KOPT-K1 (cell line): ENCODE data around the gene CAPN13.
"Not testable (repeated sequence)": the region's sequence is repeated elsewhere in the genome, so short reads cannot be mapped to it uniquely, and the experiment has no call there.

Experiments
- H3K27ac ChIP-seq: fragments of 200-600 bp; sonication (generic); 2 replicates; pipeline ENCODE4 v1.5.1; 2016; ENCODE audit warnings: antibody characterized with exemption, mild to moderate bottlenecking, low read depth, low read length; ENCODE audit not compliant: poor library complexity, severe bottlenecking
- H3K36me3 ChIP-seq: fragments of 200-600 bp; sonication (generic); 2 replicates; pipeline ENCODE4 v1.5.1; 2017; ENCODE audit warnings: antibody characterized with exemption, mild to moderate bottlenecking, low read length, moderate library complexity; ENCODE audit not compliant: insufficient read depth
- H3K9me3 ChIP-seq: fragments of 200-600 bp; sonication (generic); 2 replicates; pipeline ENCODE4 v1.5.1; 2017; ENCODE audit warnings: antibody characterized with exemption, low read length, mild to moderate bottlenecking; ENCODE audit not compliant: insufficient read depth, poor library complexity, severe bottlenecking

CAPN13 gene

DNA sequence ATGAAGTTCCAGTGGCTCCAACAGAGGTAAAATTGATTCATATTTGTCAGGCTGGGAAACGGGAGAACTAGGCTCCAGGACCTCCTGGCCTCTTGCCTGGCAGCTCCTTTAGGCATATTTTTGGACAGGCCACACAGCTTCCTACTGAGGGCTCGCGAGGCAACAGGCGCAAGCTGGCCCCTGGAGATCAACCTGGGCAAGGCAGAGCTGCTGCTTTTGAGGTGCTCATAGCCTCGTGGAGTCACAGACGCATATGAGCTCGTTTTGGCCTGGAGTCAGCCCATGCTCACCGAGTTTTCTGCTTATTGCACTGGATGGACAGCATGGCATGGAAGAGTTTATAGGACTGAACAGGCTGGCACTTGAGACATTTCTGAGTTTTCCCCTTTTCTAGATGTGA lies 97.7 kb downstream of the CAPN13 start:
- no peaks in the 10 kb centered on the region for H3K36me3 ChIP-seq
- no peaks in the 10 kb centered on the region for H3K9me3 ChIP-seq
- no peak overlapping the region for H3K27ac ChIP-seq

DNA sequence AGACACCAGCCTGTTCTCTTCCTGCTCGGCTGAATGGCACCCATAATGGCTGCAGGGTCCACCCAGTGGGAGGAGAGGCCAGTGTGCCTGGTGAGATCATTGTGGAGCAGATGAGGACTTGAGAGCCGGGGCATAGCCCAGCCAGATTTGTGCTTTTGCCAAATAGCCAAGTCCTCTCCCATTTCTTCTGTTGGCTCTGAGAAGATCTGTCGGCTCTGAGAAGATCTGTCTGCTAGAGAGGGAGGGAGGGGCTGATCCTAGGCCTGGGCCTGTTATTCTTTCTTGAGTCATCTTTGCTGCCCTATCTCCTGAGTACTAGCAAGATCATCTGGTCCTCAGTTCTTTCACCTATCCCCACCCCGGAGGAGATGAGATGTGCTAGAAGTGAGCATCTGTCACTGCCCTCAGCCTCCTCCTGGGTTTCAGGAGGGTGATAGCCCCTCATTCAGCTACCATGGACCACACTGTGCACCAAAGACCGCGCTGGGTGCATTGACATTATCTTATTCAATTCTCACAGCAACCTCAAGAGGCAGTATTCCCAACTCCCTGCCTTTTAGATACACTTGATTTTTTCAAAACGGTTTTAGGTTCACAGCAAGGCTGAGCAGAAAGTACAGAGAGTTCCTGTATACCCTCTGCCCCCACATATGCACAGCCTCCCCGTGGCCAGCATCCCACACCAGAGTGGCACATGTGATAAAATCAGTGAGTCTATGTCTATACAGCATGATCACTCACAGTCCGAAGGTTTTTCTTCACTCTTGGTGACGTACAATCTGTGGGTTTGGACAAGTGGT lies 98.6 kb downstream of the CAPN13 start:
- no peak overlapping the region for H3K27ac ChIP-seq
- no peaks in the 10 kb centered on the region for H3K9me3 ChIP-seq
- H3K36me3 ChIP-seq = no peaks in the 10 kb centered on the region

DNA sequence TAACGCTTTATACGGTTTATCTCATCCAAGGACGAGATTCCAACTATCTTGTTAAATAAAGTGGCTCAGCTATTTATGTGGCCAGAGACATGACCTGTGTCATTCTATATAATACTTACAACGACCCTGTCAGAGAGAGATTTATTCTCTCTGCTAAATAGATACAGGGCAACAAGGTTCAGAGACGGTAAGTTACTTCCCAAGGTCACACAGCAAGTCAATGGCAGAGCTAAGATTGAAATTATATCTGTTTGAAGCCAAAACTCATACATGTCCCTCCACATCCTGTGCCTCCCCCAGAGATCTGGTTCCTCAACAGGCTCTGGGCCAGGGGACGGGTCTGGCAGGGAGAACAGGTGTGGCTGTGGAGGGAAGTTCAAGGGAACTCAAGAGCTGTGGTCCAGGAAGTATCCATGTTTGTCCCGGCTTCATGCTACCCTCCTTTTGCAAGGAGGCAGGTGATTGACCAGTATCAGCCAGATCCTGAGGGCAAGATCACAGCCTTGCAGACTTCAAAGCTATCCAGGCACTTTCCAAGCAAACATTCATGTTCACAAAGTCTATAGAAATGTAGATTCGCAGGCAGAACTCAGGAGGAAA lies 99.8 kb downstream of the CAPN13 start:
- Histone ChIP-seq H3K9me3 (peaks cover 8% of the 10 kb centered on the region), H3K27ac (no peak overlapping the region), H3K36me3 (no peaks in the 10 kb centered on the region)

DNA sequence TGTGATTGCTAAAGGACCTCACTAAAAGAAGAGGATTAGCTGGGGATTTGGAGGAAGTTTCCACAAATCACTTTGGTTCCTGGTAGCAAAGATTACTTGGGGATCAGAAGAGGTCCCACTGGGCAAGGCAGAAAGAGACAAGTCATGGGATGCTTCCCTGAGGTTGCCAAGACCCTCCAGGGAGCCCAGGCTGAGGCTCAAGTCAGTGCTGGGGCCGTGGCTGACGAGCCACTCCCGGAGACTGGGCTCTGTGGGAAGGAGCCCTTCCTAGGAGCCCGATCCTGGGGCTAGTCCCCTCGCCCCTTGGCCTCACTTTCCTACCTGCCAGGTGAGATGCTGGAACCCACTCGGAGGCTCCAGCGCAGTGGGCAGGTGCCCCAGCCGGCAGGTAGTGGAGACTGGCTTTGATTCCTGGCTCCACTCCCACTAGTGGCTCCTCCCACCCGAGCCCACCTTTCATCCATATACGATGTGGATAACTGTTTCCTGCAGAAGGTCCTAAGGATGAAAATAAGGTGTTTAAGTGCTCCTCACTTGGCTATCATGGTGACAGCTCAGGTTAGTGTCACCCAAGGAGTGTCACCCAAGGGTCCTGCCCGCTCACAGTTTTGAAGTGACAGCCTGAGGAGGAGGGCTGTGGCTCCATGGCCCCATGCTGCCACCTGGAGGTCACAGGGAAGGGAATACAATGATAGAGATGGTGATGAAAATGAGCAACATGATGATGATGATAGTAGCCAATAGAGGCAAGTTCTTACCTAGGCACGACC lies 100.5 kb downstream of the CAPN13 start:
- Histone ChIP-seq H3K9me3 (peaks cover 15% of the 10 kb centered on the region), H3K27ac (no peak overlapping the region), H3K36me3 (no peaks in the 10 kb centered on the region)

DNA sequence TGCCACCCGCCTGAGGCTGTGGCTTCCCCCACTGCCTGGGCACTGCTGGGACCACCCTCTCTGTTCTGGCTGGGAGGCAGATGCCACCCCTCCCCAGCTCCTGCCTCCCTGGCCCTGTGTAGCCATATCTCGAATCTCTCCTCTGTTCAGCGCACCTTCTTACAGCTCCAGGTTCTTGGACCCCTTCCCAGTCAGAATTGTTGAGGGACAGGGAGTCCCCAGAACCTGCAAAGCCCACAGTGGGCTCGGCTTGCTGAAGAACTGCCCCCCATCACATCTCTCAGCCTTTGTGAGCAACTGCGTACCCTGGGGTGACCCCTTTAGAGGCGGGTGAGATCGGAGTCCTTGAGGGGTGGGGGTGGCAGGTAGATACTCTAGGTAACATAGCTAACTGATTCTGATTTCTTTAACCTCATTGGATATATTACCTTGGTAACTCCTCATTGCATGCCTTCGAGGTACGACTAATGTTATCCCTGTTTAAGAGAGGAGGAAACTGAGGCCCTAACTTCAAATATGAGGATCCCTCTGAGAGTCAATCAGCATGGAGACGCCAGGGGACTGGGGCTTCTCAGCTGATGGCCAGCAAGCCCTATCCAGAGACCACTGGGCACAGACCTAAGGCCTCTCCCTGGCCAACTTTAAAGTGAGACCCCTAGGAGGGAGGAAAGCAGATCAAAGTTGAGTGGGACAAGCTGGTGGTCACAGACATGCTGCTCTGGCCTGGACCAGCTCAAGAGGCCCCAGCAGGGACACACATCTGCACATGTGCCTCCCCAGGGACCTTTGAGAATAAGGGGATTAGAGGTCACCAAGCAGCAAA lies 101.3 kb downstream of the CAPN13 start:
- H3K36me3 ChIP-seq = no peaks in the 10 kb centered on the region
- H3K27ac ChIP-seq = no peak overlapping the region
- H3K9me3 ChIP-seq = peaks cover 20% of the 10 kb centered on the region

DNA sequence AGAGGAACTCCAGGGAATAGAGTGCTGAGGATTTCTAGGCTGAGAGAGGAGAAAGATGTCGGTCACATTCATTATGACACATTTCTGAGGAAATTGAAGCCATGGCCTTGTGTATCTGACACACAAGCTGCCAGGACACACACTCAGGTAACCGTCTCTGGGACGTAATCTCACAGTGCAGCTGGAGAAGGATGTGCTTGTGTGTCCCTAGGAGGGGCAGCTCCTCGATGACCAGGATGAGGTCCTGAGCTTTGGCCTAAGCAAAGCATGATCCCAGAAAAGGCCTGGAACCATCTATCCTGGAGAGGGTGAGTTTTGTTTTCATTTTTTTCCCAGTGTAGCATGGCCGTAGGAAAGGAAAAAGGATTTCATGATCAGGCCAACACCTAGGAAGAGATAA lies 102.2 kb downstream of the CAPN13 start:
- peaks cover 23% of the 10 kb centered on the region for H3K9me3 ChIP-seq
- no peak overlapping the region for H3K27ac ChIP-seq
- H3K36me3 ChIP-seq = no peaks in the 10 kb centered on the region

DNA sequence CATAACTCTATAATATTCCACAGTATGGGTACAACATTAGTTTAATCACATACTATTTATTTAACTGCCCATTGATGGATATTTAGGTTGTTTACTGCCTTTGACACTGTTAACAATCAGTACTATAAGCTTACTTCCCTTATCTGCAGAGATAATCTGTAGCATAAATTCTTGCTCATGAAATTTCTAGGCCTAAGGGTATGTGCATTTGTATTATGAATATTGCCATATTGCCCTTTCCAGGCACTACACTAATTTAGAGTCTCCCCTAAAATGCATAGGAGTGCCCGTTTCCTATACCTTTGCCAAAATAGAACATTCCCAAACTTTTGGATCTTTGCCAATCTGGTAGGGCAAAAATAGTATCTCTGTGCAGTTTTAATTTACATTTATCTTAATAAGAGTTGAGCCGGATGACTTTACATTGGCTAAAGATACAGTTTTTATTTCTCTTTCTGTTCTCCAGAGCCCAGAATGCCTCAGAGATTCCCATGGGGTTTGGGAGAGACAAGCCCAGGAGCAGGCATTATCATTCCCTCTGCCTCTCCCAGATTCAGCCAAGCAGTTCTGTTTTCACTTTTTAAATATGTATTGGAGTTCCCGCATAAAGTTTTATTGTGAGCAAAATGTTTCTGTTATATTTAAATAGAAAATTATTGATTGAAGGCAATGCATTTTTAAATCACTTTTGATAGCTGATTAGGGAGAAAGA lies 102.8 kb downstream of the CAPN13 start:
- Histone ChIP-seq H3K9me3 (peaks cover 23% of the 10 kb centered on the region), H3K27ac (no peak overlapping the region)

DNA sequence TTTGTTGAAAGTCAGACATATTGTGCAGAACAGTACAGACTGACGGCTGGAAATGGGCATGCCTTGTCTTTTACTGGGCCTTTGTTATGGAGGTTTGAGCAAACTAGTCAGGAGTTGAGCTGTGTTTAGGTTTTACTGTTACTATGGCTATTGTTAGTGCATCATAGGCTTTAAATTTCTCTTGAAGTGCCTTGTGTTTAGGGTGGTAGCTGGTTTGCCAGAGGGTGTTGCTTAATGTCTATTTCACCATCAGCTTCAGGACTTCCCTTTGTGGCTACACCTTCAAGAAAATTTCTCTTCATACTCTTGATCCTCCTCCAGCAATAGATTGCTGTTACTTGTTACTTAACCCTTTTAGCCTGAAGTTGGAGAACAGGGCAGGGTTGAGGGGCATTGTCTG lies 104.6 kb downstream of the CAPN13 start:
- no peaks in the 10 kb centered on the region for H3K36me3 ChIP-seq
- H3K9me3 ChIP-seq = peaks cover 25% of the 10 kb centered on the region
- H3K27ac ChIP-seq = no peak overlapping the region

More for the DNA sequence above, 102.8 kb downstream of the CAPN13 start:
- H3K36me3 ChIP-seq = no peaks in the 10 kb centered on the region

DNA sequence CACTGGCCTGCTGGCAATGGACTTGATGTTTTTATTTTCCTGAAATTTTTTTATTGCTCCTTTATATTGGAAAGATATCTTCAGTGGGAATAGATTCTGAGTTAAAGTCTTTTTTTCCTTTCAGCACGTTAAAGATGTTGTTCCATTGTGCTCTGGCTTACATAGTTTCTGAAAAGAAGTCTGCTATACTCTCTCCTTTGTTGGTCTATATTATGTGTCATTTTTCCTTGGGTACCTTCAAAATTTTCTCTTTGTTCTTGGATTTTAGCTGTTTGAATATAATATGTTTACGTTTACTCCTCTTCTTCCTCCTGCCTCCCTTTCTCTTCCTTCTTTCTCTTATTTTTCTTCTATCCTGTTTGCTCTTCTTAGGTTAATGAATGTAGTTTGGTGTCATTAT lies 105.5 kb downstream of the CAPN13 start:
- H3K27ac ChIP-seq = no peak overlapping the region
- peaks cover 30% of the 10 kb centered on the region for H3K9me3 ChIP-seq
- H3K36me3 ChIP-seq = no peaks in the 10 kb centered on the region

DNA sequence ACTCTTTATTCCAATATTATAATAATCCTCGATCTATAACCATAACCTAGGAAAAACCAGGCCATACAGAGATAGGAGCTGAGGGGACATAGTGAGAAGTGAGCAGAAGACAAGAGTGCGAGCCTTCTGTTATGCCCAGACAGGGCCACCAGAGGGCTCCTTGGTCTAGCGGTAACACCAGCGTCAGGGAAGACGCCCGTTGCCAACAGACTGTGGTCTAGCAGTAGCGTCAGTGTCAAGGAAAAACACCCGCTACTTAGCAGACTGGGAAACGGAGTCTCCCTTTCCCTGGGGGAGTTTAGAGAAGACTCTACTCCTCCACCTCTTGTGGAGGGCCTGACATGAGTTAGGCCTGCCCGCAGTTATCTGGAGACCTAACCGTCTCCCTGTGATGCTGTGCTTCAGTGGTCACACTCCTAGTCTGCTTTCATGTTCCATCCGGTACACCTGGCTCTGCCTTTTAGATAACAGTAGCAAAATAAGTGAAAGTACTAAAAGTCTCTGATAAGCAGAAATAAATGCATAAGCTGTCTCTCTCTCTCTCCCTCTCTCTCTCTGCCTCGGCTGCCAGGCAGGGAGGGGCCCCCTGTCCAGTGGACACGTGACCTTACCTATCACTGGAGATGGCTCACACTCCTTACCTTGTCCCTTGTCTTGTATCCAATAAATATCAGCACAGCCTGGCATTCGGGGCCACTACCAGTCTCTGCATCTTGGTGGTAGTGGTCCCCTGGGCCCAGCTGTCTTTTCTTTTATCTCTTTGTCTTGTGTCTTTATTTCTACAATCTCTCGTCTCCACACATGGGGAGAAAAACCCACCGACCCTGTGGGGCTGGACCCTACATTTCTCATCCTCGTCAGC lies 109.8 kb downstream of the CAPN13 start:
- not testable (repeated sequence) for H3K36me3 ChIP-seq, H3K27ac ChIP-seq
- peaks cover 23% of the 10 kb centered on the region for H3K9me3 ChIP-seq

DNA sequence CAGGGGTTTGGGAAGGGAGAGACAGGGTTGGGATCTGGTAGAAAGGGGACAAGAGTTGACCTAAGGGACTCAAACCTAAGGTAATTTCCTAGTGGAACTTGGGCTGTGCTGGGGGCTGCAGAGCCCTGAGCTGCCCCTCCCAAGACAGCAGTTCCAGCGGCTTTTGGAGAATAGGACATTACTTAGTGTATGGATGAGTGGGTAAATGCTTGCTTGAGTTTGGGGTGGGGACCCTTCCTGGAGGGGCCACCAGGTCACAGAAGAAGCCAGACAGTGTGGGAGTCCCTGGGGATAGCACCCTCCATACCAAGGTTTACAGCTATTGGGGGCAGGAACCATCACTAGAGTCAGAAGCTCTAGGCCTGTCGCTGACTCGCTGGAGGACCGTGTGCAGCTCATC lies 111.5 kb downstream of the CAPN13 start:
- Histone ChIP-seq H3K9me3 (peaks cover 9% of the 10 kb centered on the region), H3K36me3 (no peaks in the 10 kb centered on the region)

DNA sequence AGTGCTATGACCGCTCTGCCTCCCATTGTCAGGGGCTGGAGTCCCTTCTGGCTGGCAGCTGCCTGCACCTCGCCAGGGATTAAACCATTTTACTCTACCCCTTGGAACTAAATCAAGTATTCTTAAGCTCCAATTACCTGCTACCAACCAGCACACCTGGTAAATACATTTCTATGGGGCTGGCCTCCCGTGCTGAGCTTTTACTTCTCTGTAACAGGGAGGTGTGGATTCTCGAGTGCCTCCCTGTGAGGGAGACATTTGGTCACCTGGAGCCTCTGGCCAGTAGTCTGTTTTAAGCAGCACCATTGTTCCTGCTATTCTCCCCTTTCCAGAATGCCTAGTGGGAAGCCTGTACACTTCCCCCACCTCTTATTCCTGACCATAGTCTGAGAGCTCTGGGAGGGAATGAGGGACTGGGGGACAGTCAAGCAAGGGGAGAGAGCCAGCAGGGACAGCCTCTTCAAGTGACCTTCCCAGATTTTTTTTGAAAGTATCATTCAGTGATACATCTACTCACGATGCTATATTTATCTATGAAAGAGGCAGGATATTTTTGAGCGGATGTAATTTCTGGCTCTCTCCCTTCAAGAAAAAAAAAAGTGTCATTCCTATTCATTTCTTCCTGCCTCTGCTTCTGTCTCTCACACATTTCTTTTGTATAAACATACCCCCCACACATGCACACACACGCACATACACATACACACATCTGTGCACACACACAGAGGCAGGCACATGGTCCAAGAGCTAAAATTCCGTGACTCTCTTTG lies 112.8 kb downstream of the CAPN13 start:
- H3K36me3 ChIP-seq = no peaks in the 10 kb centered on the region
- H3K9me3 ChIP-seq = peaks cover 7% of the 10 kb centered on the region
- H3K27ac ChIP-seq = no peak overlapping the region

More for the DNA sequence above, 111.5 kb downstream of the CAPN13 start:
- no peak overlapping the region for H3K27ac ChIP-seq

DNA sequence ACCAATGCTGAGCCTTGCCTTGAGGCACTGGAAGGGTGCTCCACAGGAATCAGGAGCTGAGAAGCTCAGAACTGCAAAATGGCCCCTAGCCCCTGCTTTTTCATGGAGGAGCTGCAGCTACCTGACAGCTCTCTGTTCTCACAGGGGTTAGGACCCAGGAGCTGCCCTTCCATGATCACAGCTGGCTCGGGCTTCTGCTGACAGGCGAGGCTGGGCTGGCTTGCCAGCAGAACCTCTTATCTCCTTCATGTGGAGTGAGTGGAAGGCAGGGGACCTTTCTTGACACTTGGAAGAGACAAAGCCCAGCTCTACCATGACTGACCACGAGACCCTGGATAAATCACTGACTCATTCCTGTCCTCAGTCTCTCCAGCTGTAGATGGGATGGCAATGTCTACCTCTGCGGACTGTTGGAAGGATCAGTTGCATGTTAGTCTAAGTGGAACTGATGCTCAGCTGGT lies 113.4 kb downstream of the CAPN13 start:
- Histone ChIP-seq H3K36me3 (no peaks in the 10 kb centered on the region), H3K9me3 (peaks cover 7% of the 10 kb centered on the region), H3K27ac (no peak overlapping the region)
